ENCODE measurements around the gene CDIPT. TPM values are rescaled to one million over a fixed set of nuclear protein-coding genes. Genes with fewer than 3 reads are reported as not detected.

CDIPT gene
- 38.7 TPM for polyA plus RNA-seq (2013, experiment 1 of 2)
- 37.4 TPM for polyA plus RNA-seq (2013, experiment 2 of 2)

GRCh38 chr16:29862884-29863668 lies at the start of gene CDIPT:
Gene CDIPT, minus strand, starts transcription at chr16:29863226. Its CDS starts 369 bp downstream, at chr16:29862857.
- peaks cover 20 to 22% of the 10 kb centered on the region in 2 donors for H3K36me3 ChIP-seq (replicated peaks in 1 of 2; ENCODE audit: control insufficient read depth in 2 of 2, insufficient read depth in 2 of 2, low read length in 2 of 2)
- peak; percentile 97 for DNase-seq (ENCODE audit: low spot score)
- peaks cover 7% of the 10 kb centered on the region for H3K79me1 ChIP-seq (ENCODE audit: low read depth, low read length)
- H3K27ac ChIP-seq (replicated peaks; ENCODE audit: low read length), result peak within 1 kb of the TSS; percentile 55
- H2BK15ac ChIP-seq (ENCODE audit: low read length), result peak within 1 kb of the TSS; percentile 94
- peak within 1 kb of the TSS; percentile 91 for H3K18ac ChIP-seq (ENCODE audit: low read length)
- peak within 1 kb of the TSS; percentile 56 for H2BK120ac ChIP-seq (ENCODE audit: low read depth, low read length)
- peaks cover 4 to 8% of the 10 kb centered on the region in 2 donors for H3K4me1 ChIP-seq (ENCODE audit: control insufficient read depth in 2 of 2, insufficient read depth in 1 of 2, low read depth in 1 of 2, low read length in 2 of 2)
- H2BK5ac ChIP-seq (ENCODE audit: low read length), result peak within 1 kb of the TSS; percentile 96
- no peak within 1 kb of the TSS for H2BK12ac ChIP-seq (ENCODE audit: low read length)
- peak within 1 kb of the TSS; percentile 92 for H3K9ac ChIP-seq (ENCODE audit: low read depth, low read length, poor library complexity)
- peak within 1 kb of the TSS; percentile 75 for H3K4me2 ChIP-seq (ENCODE audit: insufficient read depth, low read length, poor library complexity, severe bottlenecking)
- no peaks in the 10 kb centered on the region for H3K27me3 ChIP-seq (ENCODE audit: control insufficient read depth in 3 of 3, insufficient read depth in 3 of 3, low read depth in 1 of 3, low read length in 3 of 3)
- no peak within 1 kb of the TSS for H4K91ac ChIP-seq (ENCODE audit: low read depth, low read length, poor library complexity)
- no CpG with 5 or more reads among the region's 57 CpGs for WGBS, 2 donors (ENCODE audit: extremely low coverage in 2 of 2, insufficient read length in 2 of 2, insufficient replicate concordance in 1 of 2)
- peak within 1 kb of the TSS; percentile 77 for H3K14ac ChIP-seq (ENCODE audit: low read length)
- H2AFZ ChIP-seq (ENCODE audit: low read length), result peak within 1 kb of the TSS; percentile 92
- H3K9me3 ChIP-seq (replicated peaks in 1 of 2; ENCODE audit: control insufficient read depth in 2 of 2, insufficient read depth in 1 of 2, low read depth in 1 of 2, low read length in 2 of 2), result no peaks in the 10 kb centered on the region
- H4K8ac ChIP-seq (ENCODE audit: low read depth, low read length), result peak within 1 kb of the TSS; percentile 83
- H3K4ac ChIP-seq (ENCODE audit: low read length), result no peak within 1 kb of the TSS
- H3K4me3 ChIP-seq (ENCODE audit: low read length in 2 of 2), result peak within 1 kb of the TSS; percentile 77 to 96
- peak within 1 kb of the TSS; percentile 87 for H2AK5ac ChIP-seq (ENCODE audit: low read depth, low read length)
- H3K23ac ChIP-seq (ENCODE audit: low read depth, low read length, poor library complexity), result peak within 1 kb of the TSS; percentile 94

GRCh38 chr16:29912087-29912486 lies 49.1 kb upstream of the CDIPT start:
- peak overlapping the region; percentile 56 for H3K14ac ChIP-seq (ENCODE audit: low read length)
- H3K4me3 ChIP-seq (ENCODE audit: low read length in 2 of 2), result no peak overlapping the region
- peak overlapping the region; percentile 44 for H3K9ac ChIP-seq (ENCODE audit: low read depth, low read length, poor library complexity)
- no peaks in the 10 kb centered on the region for H3K9me3 ChIP-seq (replicated peaks in 1 of 2; ENCODE audit: control insufficient read depth in 2 of 2, insufficient read depth in 1 of 2, low read depth in 1 of 2, low read length in 2 of 2)
- H2BK5ac ChIP-seq (ENCODE audit: low read length), result peak overlapping the region; percentile 66
- H2AFZ ChIP-seq (ENCODE audit: low read length), result no peak overlapping the region
- no peak overlapping the region for H2AK5ac ChIP-seq (ENCODE audit: low read depth, low read length)
- H4K91ac ChIP-seq (ENCODE audit: low read depth, low read length, poor library complexity), result no peak overlapping the region
- H2BK120ac ChIP-seq (ENCODE audit: low read depth, low read length), result no peak overlapping the region
- H3K27me3 ChIP-seq (ENCODE audit: control insufficient read depth in 3 of 3, insufficient read depth in 3 of 3, low read depth in 1 of 3, low read length in 3 of 3), result no peaks in the 10 kb centered on the region
- H3K4me2 ChIP-seq (ENCODE audit: insufficient read depth, low read length, poor library complexity, severe bottlenecking), result no peak overlapping the region
- peaks cover 0 to 4% of the 10 kb centered on the region in 2 donors for H3K4me1 ChIP-seq (ENCODE audit: control insufficient read depth in 2 of 2, insufficient read depth in 1 of 2, low read depth in 1 of 2, low read length in 2 of 2)
- H3K4ac ChIP-seq (ENCODE audit: low read length), result no peak overlapping the region
- H3K18ac ChIP-seq (ENCODE audit: low read length), result no peak overlapping the region
- H3K23ac ChIP-seq (ENCODE audit: low read depth, low read length, poor library complexity), result no peak overlapping the region
- no peak overlapping the region for H4K8ac ChIP-seq (ENCODE audit: low read depth, low read length)
- H2BK12ac ChIP-seq (ENCODE audit: low read length), result no peak overlapping the region
- peaks cover 3 to 13% of the 10 kb centered on the region in 2 donors for H3K36me3 ChIP-seq (replicated peaks in 1 of 2; ENCODE audit: control insufficient read depth in 2 of 2, insufficient read depth in 2 of 2, low read length in 2 of 2)
- DNase-seq (ENCODE audit: low spot score), result no peak
- H2BK15ac ChIP-seq (ENCODE audit: low read length), result no peak overlapping the region
- peaks cover 1% of the 10 kb centered on the region for H3K79me1 ChIP-seq (ENCODE audit: low read depth, low read length)
- no peak overlapping the region for H3K27ac ChIP-seq (replicated peaks; ENCODE audit: low read length)
- WGBS, 2 donors (ENCODE audit: extremely low coverage in 2 of 2, insufficient read length in 2 of 2, insufficient replicate concordance in 1 of 2), result no CpG with 5 or more reads among the region's 11 CpGs

GRCh38 chr16:29911676-29912010 lies 48.6 kb upstream of the CDIPT start:
- Histone ChIP-seq H3K27me3 (ENCODE audit: control insufficient read depth in 3 of 3, insufficient read depth in 3 of 3, low read depth in 1 of 3, low read length in 3 of 3) (no peaks in the 10 kb centered on the region), H2BK5ac (ENCODE audit: low read length) (no peak overlapping the region), H2AK5ac (ENCODE audit: low read depth, low read length) (no peak overlapping the region), H4K91ac (ENCODE audit: low read depth, low read length, poor library complexity) (no peak overlapping the region), H3K23ac (ENCODE audit: low read depth, low read length, poor library complexity) (no peak overlapping the region), H3K4me1 (ENCODE audit: control insufficient read depth in 2 of 2, insufficient read depth in 1 of 2, low read depth in 1 of 2, low read length in 2 of 2) (peaks cover 0 to 4% of the 10 kb centered on the region in 2 donors), H4K8ac (ENCODE audit: low read depth, low read length) (no peak overlapping the region), H3K4me3 (ENCODE audit: low read length in 2 of 2) (no peak overlapping the region), H3K4ac (ENCODE audit: low read length) (no peak overlapping the region), H3K79me1 (ENCODE audit: low read depth, low read length) (peaks cover 1% of the 10 kb centered on the region), H2AFZ (ENCODE audit: low read length) (no peak overlapping the region), H3K18ac (ENCODE audit: low read length) (no peak overlapping the region), H3K27ac (replicated peaks; ENCODE audit: low read length) (no peak overlapping the region), H3K36me3 (replicated peaks in 1 of 2; ENCODE audit: control insufficient read depth in 2 of 2, insufficient read depth in 2 of 2, low read length in 2 of 2) (peaks cover 3 to 11% of the 10 kb centered on the region in 2 donors), H3K9ac (ENCODE audit: low read depth, low read length, poor library complexity) (peak overlapping the region; percentile 44), H2BK15ac (ENCODE audit: low read length) (no peak overlapping the region), H3K4me2 (ENCODE audit: insufficient read depth, low read length, poor library complexity, severe bottlenecking) (no peak overlapping the region), H2BK120ac (ENCODE audit: low read depth, low read length) (no peak overlapping the region), H2BK12ac (ENCODE audit: low read length) (no peak overlapping the region), H3K14ac (ENCODE audit: low read length) (no peak overlapping the region), H3K9me3 (replicated peaks in 1 of 2; ENCODE audit: control insufficient read depth in 2 of 2, insufficient read depth in 1 of 2, low read depth in 1 of 2, low read length in 2 of 2) (no peaks in the 10 kb centered on the region)
- DNase-seq (ENCODE audit: low spot score), result no peak
- WGBS, 2 donors (ENCODE audit: extremely low coverage in 2 of 2, insufficient read length in 2 of 2, insufficient replicate concordance in 1 of 2), result no CpG with 5 or more reads among the region's 15 CpGs

- Histone ChIP-seq H2BK5ac (ENCODE audit: low read length) (no peak overlapping the region), H3K14ac (ENCODE audit: low read length) (no peak overlapping the region), H3K23ac (ENCODE audit: low read depth, low read length, poor library complexity) (no peak overlapping the region), H3K9me3 (replicated peaks in 1 of 2; ENCODE audit: control insufficient read depth in 2 of 2, insufficient read depth in 1 of 2, low read depth in 1 of 2, low read length in 2 of 2) (no peaks in the 10 kb centered on the region), H3K27me3 (ENCODE audit: control insufficient read depth in 3 of 3, insufficient read depth in 3 of 3, low read depth in 1 of 3, low read length in 3 of 3) (no peaks in the 10 kb centered on the region), H3K4me3 (ENCODE audit: low read length in 2 of 2) (no peak overlapping the region), H2AFZ (ENCODE audit: low read length) (no peak overlapping the region), H2BK120ac (ENCODE audit: low read depth, low read length) (no peak overlapping the region), H3K18ac (ENCODE audit: low read length) (no peak overlapping the region), H2BK15ac (ENCODE audit: low read length) (no peak overlapping the region), H3K4ac (ENCODE audit: low read length) (no peak overlapping the region), H4K91ac (ENCODE audit: low read depth, low read length, poor library complexity) (no peak overlapping the region), H3K4me1 (ENCODE audit: control insufficient read depth in 2 of 2, insufficient read depth in 1 of 2, low read depth in 1 of 2, low read length in 2 of 2) (peaks cover 0 to 4% of the 10 kb centered on the region in 2 donors), H3K36me3 (replicated peaks in 1 of 2; ENCODE audit: control insufficient read depth in 2 of 2, insufficient read depth in 2 of 2, low read length in 2 of 2) (peaks cover 3 to 11% of the 10 kb centered on the region in 2 donors), H2AK5ac (ENCODE audit: low read depth, low read length) (no peak overlapping the region), H4K8ac (ENCODE audit: low read depth, low read length) (no peak overlapping the region), H3K9ac (ENCODE audit: low read depth, low read length, poor library complexity) (peak overlapping the region; percentile 44), H2BK12ac (ENCODE audit: low read length) (no peak overlapping the region), H3K4me2 (ENCODE audit: insufficient read depth, low read length, poor library complexity, severe bottlenecking) (no peak overlapping the region), H3K79me1 (ENCODE audit: low read depth, low read length) (peaks cover 1% of the 10 kb centered on the region), H3K27ac (replicated peaks; ENCODE audit: low read length) (no peak overlapping the region)
- WGBS, 2 donors (ENCODE audit: extremely low coverage in 2 of 2, insufficient read length in 2 of 2, insufficient replicate concordance in 1 of 2), result no CpG with 5 or more reads among the region's 20 CpGs
- no peak for DNase-seq (ENCODE audit: low spot score)
Observed at GRCh38 chr16:29910819-29911675, 48.0 kb upstream of the CDIPT start.

All from neuronal stem cell (in vitro differentiated cells).